GM15510 (cell line): Measurements from ENCODE around the gene C1orf35.

ENCODE experiments used
- POLR2A ChIP-seq: IDR thresholded peaks from 3 replicates; pipeline ENCODE4 v1.6.1; 2011; ENCODE audit warnings: borderline replicate concordance; ENCODE audit not compliant: insufficient read length; ENCODE audit errors: extremely low read depth

C1orf35 gene

GRCh38 chr1:228082214-228082917 is 20.8 kb downstream of the C1orf35 start, which contains the start of gene ARF1:
ARF1 (plus strand) TSS chr1:228082708; CDS start chr1:228097115, 14,407 bp downstream.
- peak; percentile 91 for TF ChIP-seq POLR2A

GRCh38 chr1:228081578-228082213 is 21.4 kb downstream of the C1orf35 start:
- TF ChIP-seq POLR2A: no peak

- TF ChIP-seq POLR2A: no peak
These were observed 22.0 kb downstream of the C1orf35 start for GRCh38 chr1:228081144-228081543.

- no peak for TF ChIP-seq POLR2A
These were observed 23.4 kb downstream of the C1orf35 start for GRCh38 chr1:228079601-228080263.

GRCh38 chr1:228079013-228079412 is 24.1 kb downstream of the C1orf35 start:
- TF ChIP-seq POLR2A: no peak

- no peak for TF ChIP-seq POLR2A
These were observed 25.4 kb downstream of the C1orf35 start for GRCh38 chr1:228077565-228078330.

GRCh38 chr1:228076796-228077430 is 26.2 kb downstream of the C1orf35 start:
- TF ChIP-seq POLR2A: no peak

- TF ChIP-seq POLR2A: peak; percentile 8
These were observed 27.3 kb downstream of the C1orf35 start for GRCh38 chr1:228075801-228076271.

- no peak for TF ChIP-seq POLR2A
These were observed 28.0 kb downstream of the C1orf35 start for GRCh38 chr1:228074954-228075730.

- TF ChIP-seq POLR2A: no peak
These were observed 29.1 kb downstream of the C1orf35 start for GRCh38 chr1:228073857-228074545.

- no peak for TF ChIP-seq POLR2A
These were observed 29.9 kb downstream of the C1orf35 start for GRCh38 chr1:228073061-228073856.

GRCh38 chr1:228072658-228073043 is 30.5 kb downstream of the C1orf35 start:
- peak; percentile 11 for TF ChIP-seq POLR2A
